Endothelial cell of umbilical vein (primary cell): ENCODE measurements around the gene LRRN3.

Source experiments
- CTCF ChIP-seq, 2 donors: IDR thresholded peaks; 1 replicate in 1 of 2; 2 replicates in 1 of 2; pipeline ENCODE4 v1.5.1; 2011; ENCODE audit warnings: low read length in 2 of 2, mild to moderate bottlenecking in 2 of 2, moderate library complexity in 2 of 2, control low read depth in 1 of 2, inconsistent platforms in 1 of 2, low read depth in 1 of 2; ENCODE audit not compliant: insufficient read depth in 1 of 2; ENCODE audit errors: extremely low read depth in 1 of 2
- GATA2 ChIP-seq: IDR thresholded peaks from 2 replicates; pipeline ENCODE4 v1.7.0; 2011; ENCODE audit warnings: low read depth, mild to moderate bottlenecking, moderate library complexity, mixed read lengths, low read length; ENCODE audit not compliant: insufficient read length, insufficient read depth
- MAX ChIP-seq: IDR thresholded peaks from 2 replicates; pipeline ENCODE4 v1.6.1; 2011; ENCODE audit not compliant: insufficient read depth, insufficient read length
- POLR2AphosphoS5 ChIP-seq: IDR thresholded peaks from 2 replicates; pipeline ENCODE4 v1.6.1; 2012; ENCODE audit warnings: low read depth, mild to moderate bottlenecking, control low read depth, low read length, moderate library complexity; ENCODE audit not compliant: insufficient read depth

GRCh38 chr7:111081546-111082267 is 9.2 kb upstream of the LRRN3 start:
- TF ChIP-seq CTCF (IDR thresholded peaks at IDR 0.05; ENCODE audit: extremely low read depth in 1 of 2, insufficient read depth in 1 of 2, low read depth in 1 of 2, low read length in 2 of 2) (no peak), POLR2AphosphoS5 (no peak), GATA2 (no peak), MAX (no peak)
